GM12875 (cell line): ENCODE results near the gene TSPAN31.

Experiments used
- H3K4me3 ChIP-seq: one replicate; pipeline ENCODE4 v1.5.1; 2011; ENCODE audit warnings: low read depth, low read length, control low read depth
- TF ChIP-seq, protein P1 (sequence below): IDR thresholded peaks from 2 replicates; pipeline ENCODE4 v1.5.1; 2011; ENCODE audit warnings: low read depth, mild to moderate bottlenecking, control low read depth, inconsistent platforms, low read length, moderate library complexity, borderline replicate concordance; ENCODE audit not compliant: insufficient read depth

TSPAN31 gene

DNA sequence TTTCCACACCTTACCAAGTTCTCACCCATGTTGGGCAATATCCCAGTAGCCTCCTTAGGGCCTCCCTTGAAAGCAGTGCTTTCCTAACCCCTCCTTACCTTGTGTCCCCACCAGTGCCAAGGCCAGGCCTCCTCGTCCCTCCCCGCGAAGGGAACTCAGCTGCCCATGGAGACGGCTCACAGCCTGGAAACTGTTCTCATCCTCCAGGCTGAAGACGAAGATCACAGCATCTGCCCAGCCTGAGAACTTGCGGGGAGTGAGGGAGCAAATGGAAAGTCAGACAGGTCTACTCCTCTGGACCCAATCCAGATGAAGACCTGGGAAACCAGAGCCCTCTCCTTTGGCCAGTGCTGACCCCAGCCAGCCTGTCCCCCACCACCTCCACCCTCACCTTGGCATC is 10.9 kb upstream of the TSPAN31 start:
- TF ChIP-seq, protein P1, sequence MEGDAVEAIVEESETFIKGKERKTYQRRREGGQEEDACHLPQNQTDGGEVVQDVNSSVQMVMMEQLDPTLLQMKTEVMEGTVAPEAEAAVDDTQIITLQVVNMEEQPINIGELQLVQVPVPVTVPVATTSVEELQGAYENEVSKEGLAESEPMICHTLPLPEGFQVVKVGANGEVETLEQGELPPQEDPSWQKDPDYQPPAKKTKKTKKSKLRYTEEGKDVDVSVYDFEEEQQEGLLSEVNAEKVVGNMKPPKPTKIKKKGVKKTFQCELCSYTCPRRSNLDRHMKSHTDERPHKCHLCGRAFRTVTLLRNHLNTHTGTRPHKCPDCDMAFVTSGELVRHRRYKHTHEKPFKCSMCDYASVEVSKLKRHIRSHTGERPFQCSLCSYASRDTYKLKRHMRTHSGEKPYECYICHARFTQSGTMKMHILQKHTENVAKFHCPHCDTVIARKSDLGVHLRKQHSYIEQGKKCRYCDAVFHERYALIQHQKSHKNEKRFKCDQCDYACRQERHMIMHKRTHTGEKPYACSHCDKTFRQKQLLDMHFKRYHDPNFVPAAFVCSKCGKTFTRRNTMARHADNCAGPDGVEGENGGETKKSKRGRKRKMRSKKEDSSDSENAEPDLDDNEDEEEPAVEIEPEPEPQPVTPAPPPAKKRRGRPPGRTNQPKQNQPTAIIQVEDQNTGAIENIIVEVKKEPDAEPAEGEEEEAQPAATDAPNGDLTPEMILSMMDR, result no peak
- H3K4me3 ChIP-seq, result no peak overlapping the region

DNA sequence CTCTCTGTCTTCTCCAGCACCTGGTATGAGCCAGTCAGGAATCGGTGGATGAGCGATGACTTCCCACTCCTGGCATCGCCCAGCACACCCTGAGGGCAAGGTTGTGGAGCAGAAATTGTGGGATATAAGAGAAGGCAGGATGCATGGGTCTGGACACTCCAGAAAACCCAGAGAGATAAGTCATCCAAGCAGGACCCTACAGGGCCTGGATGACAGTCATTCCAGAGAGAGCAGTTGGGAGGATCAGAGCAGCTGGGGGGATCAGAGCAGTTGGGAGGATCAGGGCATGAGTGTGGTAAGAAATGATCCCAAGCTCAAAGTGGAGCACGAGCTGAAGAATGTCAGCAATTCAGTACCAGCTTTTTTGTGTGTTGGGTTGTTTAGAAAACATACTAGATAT is 10.2 kb upstream of the TSPAN31 start:
- no peak overlapping the region for H3K4me3 ChIP-seq
- TF ChIP-seq, protein P1, result no peak

DNA sequence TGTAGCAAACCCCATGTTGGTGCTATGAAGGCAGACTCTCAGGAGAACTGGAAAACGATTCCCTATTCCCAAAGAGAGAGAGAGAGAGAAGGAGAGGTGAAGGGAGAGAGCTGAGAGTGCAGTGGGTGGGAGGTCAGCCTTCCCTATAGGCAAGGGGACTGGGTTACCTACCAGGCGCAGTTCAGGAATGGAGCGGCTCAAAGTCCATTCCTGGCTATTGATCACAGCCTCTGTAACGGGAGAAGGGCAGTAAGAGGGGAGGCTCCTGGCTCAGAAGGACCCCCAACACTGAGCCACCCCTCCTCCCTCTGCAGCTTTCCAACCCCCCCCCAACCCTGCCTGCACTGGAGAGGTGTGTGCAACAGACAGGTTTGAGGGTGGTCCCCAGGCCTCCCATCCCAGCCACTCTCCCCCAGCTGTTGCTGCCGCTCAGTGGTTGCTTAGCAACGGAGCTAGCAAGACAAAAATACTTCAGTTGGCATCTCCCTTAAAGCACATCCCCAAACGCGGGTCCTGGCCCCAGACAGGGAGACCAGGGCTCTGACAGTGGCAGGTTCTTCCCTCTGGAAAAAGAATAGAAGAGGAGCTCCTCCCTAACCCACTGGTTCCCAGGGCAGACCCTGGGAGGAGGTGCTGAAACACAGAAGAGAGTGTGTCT is 9.5 kb upstream of the TSPAN31 start:
- TF ChIP-seq, protein P1, result no peak
- H3K4me3 ChIP-seq, result no peak overlapping the region

DNA sequence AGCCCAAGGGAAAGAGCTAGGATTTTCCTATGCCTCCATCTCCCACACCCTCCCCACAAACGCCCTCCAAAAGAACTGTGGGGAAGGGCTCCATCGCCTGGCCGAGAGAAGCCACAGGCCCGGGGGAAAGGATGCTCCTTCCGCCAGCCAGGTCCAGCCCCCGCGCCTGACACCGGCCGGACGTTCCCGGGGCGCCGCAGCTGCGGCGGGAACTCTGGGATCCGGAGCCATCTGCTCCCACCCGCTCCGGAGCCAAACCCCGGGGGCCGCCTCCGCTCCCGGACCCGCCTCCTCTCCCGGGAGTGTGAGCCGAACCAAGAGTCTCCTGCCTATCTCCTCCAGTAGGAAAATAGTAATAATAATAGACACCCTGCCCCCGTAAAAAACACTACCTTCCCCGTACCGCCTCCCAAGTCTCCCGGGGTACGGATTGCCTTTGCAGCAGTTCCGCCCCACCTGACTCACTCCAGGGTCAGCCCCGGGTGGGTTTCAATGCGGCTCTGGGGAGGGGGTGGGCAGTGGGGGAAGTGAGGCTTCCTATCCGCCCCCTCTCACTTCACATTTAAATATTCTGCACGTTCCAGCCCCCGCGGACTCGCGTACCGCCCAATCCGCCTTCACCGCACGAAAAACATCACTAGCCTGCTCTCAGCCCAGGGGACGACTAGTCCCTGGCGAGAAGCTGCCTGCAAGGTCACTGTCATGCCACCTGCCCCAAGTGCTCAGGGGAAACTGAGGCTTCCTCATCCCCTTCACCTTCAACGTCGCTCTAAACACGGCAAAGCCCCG is 8.7 kb upstream of the TSPAN31 start:
- H3K4me3 ChIP-seq, result no peak overlapping the region

DNA sequence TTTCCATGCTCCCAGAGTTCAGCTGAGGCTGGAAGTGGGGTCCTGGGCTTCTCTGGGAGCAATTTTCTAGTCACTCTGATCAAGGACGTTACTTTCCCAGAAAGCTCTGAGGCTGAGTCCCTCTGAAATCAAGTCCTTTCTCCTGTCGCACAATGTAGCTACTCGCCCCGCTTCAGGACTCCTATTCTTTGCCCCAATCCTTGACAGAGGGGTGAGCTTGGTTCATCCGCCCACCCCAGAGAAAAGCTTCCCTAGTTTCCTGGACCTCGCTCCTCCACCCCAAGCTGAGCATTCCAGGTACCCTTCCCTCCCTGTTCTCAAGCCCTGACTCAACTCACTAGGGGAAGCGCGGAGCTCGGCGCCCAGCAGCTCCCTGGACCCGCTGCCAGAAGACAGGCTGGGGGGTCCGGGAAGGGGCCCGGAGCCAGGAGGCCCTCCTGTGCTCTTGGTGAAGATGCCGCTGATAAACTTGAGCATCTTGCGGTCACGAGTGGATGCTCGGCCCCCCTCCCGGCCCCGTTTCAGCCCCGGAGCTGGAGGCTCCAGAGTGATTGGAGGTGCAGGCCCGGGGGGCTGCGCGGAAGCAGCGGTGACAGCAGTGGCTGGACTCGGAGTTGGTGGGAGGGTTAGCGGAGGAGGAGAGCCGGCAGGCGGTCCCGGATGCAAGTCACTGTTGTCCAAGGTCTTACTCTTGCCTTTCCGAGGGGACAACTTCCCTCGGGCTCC is 7.9 kb upstream of the TSPAN31 start:
- TF ChIP-seq, protein P1, result no peak
- H3K4me3 ChIP-seq, result no peak overlapping the region

More for the DNA sequence above, 8.7 kb upstream of the TSPAN31 start:
- TF ChIP-seq, protein P1, result no peak

DNA sequence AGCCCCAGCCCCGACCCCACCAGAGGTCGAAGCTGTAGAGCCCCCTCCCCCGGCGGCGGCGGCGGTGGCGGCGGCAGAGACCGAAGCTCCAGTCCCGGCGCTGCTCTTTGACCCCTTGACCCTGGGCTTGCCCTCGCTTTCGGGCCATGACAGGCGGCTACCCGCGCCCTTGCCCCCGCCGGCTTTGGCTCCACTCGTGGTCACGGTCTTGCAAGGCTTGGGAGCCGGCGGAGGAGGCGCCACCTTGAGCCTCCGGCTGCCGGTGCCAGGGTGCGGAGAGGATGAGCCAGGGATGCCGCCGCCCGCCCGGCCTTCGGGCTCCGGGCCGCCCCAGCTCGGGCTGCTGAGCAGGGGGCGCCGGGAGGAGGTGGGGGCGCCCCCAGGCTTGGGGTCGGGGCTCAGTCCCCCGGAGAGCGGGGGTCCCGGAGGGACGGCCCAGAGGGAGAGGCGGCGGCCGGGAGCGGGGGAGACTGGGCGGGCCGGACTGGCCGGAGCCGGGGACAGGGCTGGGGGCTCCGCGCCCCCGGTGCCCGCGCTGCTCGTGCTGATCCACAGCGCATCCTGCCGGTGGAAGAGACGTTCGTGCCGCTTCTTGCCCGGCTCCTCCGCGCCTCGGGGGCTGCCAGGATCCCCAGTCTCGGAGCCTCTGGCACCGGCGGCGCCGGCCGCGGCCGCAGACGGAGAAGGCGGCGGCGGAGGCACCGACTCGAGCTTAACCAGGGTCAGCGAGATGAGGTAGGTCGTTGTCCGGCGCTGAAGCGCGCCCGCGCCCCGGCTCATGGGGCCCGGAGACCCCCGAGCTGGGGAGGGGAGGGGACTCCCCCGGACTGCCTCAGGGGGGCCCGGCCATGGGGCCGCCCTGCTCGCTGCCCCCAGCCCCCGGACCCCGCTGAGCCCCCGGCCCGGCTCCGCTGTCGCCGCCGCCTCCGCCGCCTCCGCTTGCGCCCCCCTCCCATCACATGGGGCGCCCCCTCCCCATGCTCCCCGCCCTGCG is 7.1 kb upstream of the TSPAN31 start:
- TF ChIP-seq, protein P1, result no peak
- H3K4me3 ChIP-seq, result no peak overlapping the region
